Suprapubic skin (tissue), 4 donors: ENCODE measurements around the gene DNAH1. TPM values are rescaled to one million over a fixed set of nuclear protein-coding genes. Genes with fewer than 3 reads are reported as not detected.

Experiments
- DNase-seq, 2 donors: peaks; one replicate each; pipeline ENCODE4 v3.0.0-alpha.2; 2019; ENCODE audit warnings: low spot score in 2 of 2
- H3K27ac ChIP-seq: fragments of 200-600 bp; sonication (generic); one replicate; pipeline ENCODE4 v1.5.1; 2019
- H3K27me3 ChIP-seq: fragments of 200-600 bp; sonication (generic); one replicate; pipeline ENCODE4 v1.5.1; 2019
- H3K36me3 ChIP-seq: fragments of 200-600 bp; sonication (generic); one replicate; pipeline ENCODE4 v1.5.1; 2019
- H3K4me1 ChIP-seq: fragments of 200-600 bp; sonication (generic); one replicate; pipeline ENCODE4 v1.5.1; 2019
- H3K4me3 ChIP-seq: fragments of 200-600 bp; sonication (generic); one replicate; pipeline ENCODE4 v1.5.1; 2019; ENCODE audit warnings: mild to moderate bottlenecking
- H3K9me3 ChIP-seq: fragments of 200-600 bp; sonication (generic); one replicate; pipeline ENCODE4 v1.5.1; 2019
- EP300 ChIP-seq: sonication (generic); formaldehyde crosslinking; IDR thresholded peaks from one replicate; pipeline ENCODE4 v1.6.1; 2017; ENCODE audit warnings: antibody characterized with exemption
- POLR2A ChIP-seq, 2 donors: fragments of 450-650 bp; IDR thresholded peaks; one replicate each; pipeline ENCODE4 v1.6.1; 2017; ENCODE audit warnings: antibody characterized with exemption in 2 of 2, mild to moderate bottlenecking in 2 of 2, moderate library complexity in 2 of 2
- POLR2AphosphoS5 ChIP-seq, 3 donors: sonication (generic); formaldehyde crosslinking; IDR thresholded peaks; one replicate each; pipeline ENCODE4 v1.6.1; 2017; ENCODE audit warnings: antibody characterized with exemption in 3 of 3
- WGBS: methylation state at CpG from one replicate; pipeline ENCODE4 v1.1.5; 2018; 5-methylcytosine and 5-hydroxymethylcytosine counted together
- total RNA-seq, 4 donors: library from RNA; depleted of rRNA; stranded (reverse); fragments of >200 nt; gene quantifications; one replicate each; pipeline ENCODE4 v1.1.0, GENCODE V29; 2016
- TF ChIP-seq, protein P1 (sequence below), 2 donors: fragments of 200-600 bp in 1 of 2; fragments of 450-650 bp in 1 of 2; sonication (generic) in 1 of 2; IDR thresholded peaks; one replicate each; pipeline ENCODE4 v1.5.1; 2016 to 2019; ENCODE audit warnings: antibody characterized with exemption in 2 of 2, mild to moderate bottlenecking in 1 of 2, moderate library complexity in 1 of 2

Gene DNAH1
- total RNA-seq, 4 donors from 2014 or later: 3.4 to 10.1 (median 7.7) TPM

DNA sequence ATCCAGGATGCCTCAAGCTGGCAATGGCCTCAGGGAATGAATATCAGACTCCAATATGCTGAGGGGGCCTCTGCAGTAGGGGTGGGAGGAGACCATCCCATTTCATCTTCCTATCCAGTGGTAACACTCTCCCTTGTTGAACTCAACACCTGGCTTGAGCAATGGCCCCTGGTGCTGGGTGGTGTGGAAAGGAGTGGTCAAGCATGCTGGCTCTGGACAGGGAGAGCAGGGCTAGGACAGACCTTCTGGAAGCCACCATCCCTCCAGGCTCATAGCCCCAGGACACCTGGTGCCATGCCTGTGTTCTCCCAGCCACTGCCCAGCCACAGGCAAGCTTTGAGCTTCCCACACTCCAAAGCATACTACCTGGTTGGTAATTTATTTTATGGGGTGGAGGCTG, 9.6 kb downstream of the DNAH1 start:
- H3K9me3 ChIP-seq: no peaks in the 10 kb centered on the region
- H3K27me3 ChIP-seq: no peaks in the 10 kb centered on the region
- H3K4me1 ChIP-seq: no peaks in the 10 kb centered on the region
- DNase-seq: no peak
- TF ChIP-seq POLR2A (IDR thresholded peaks at IDR 0.05) (no peak), POLR2AphosphoS5 (IDR thresholded peaks at IDR 0.05) (no peak), EP300 (no peak)
- TF ChIP-seq, protein P1, sequence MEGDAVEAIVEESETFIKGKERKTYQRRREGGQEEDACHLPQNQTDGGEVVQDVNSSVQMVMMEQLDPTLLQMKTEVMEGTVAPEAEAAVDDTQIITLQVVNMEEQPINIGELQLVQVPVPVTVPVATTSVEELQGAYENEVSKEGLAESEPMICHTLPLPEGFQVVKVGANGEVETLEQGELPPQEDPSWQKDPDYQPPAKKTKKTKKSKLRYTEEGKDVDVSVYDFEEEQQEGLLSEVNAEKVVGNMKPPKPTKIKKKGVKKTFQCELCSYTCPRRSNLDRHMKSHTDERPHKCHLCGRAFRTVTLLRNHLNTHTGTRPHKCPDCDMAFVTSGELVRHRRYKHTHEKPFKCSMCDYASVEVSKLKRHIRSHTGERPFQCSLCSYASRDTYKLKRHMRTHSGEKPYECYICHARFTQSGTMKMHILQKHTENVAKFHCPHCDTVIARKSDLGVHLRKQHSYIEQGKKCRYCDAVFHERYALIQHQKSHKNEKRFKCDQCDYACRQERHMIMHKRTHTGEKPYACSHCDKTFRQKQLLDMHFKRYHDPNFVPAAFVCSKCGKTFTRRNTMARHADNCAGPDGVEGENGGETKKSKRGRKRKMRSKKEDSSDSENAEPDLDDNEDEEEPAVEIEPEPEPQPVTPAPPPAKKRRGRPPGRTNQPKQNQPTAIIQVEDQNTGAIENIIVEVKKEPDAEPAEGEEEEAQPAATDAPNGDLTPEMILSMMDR (IDR thresholded peaks at IDR 0.05): no peak
- no peak overlapping the region for H3K27ac ChIP-seq
- H3K4me3 ChIP-seq: no peak overlapping the region
- peaks cover 4% of the 10 kb centered on the region for H3K36me3 ChIP-seq

DNA sequence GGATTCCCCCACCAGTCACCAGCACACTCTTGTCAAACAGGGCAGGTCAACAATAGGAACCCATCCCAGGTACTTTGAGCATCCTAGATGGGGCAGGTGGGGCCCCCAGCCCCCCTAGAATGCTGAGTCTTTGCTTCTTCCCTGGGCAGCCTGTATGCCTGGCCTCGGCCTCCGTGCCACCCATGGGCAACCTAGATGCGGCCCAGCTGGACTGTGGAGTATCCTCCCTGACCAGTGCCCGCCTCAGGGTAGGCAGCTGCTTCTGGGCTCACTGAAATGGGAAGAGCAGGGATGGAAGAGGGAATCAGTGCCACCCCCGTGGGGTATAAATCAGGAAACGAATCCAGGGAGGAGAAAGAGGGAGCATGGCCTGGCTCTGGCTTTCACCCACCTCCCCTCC, 10.9 kb downstream of the DNAH1 start:
- WGBS: 95% methylated on average over 2 of the region's 6 CpGs

DNA sequence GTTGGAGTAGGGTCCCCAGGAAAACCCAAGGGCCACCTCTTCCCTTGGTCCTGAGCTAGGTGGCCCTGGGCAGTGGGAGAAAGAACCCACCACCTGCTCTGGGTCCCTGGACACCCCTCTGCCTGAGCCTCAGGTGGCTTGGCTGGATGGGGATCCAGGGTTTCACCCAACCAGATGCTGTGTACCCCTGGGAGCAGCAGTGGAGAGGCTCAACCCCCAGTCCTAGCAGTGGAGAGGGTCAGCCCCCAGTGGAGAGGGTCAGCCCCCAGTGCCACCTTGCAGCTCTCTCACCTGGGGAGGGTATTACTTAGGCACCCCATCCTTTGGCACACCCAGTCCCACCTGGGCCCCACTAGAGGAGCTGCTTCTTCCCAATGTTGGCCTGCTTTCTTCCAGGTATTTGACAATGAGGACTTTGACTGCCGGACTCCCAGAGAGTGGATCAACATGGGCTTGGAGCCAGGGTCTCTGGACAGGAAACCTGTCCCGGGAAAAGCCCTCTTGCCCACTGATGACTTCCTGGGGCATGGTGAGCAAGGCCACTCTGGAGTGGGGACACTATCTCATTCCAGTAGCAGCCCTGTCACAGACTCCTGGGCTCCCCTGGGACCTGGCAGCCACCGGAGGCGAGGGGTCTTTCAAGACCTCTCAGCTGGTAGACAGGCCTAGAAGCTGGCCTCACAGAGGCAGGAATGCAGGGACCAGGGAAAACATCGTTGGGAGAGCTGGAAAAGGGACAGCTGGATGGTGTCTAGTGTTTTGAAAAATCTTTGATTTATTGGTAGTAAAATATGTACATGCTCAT, 11.6 kb downstream of the DNAH1 start:
- TF ChIP-seq, protein P1 (IDR thresholded peaks at IDR 0.05): no peak
- TF ChIP-seq POLR2AphosphoS5 (IDR thresholded peaks at IDR 0.05) (no peak), POLR2A (IDR thresholded peaks at IDR 0.05) (no peak), EP300 (no peak)
- no peak overlapping the region for H3K27ac ChIP-seq
- H3K36me3 ChIP-seq: peaks cover 11% of the 10 kb centered on the region
- 65% methylated on average over 4 of the region's 5 CpGs for WGBS
- no peak overlapping the region for H3K4me3 ChIP-seq
- DNase-seq: no peak
- H3K4me1 ChIP-seq: no peaks in the 10 kb centered on the region
- no peaks in the 10 kb centered on the region for H3K9me3 ChIP-seq
- no peaks in the 10 kb centered on the region for H3K27me3 ChIP-seq

More for the DNA sequence above, 10.9 kb downstream of the DNAH1 start:
- H3K4me1 ChIP-seq: no peaks in the 10 kb centered on the region
- no peak overlapping the region for H3K4me3 ChIP-seq
- no peaks in the 10 kb centered on the region for H3K9me3 ChIP-seq
- no peak for DNase-seq
- peaks cover 6% of the 10 kb centered on the region for H3K36me3 ChIP-seq
- no peak overlapping the region for H3K27ac ChIP-seq
- H3K27me3 ChIP-seq: no peaks in the 10 kb centered on the region
- TF ChIP-seq POLR2A (IDR thresholded peaks at IDR 0.05) (no peak), EP300 (no peak), POLR2AphosphoS5 (IDR thresholded peaks at IDR 0.05) (no peak)
- TF ChIP-seq, protein P1 (IDR thresholded peaks at IDR 0.05): no peak

DNA sequence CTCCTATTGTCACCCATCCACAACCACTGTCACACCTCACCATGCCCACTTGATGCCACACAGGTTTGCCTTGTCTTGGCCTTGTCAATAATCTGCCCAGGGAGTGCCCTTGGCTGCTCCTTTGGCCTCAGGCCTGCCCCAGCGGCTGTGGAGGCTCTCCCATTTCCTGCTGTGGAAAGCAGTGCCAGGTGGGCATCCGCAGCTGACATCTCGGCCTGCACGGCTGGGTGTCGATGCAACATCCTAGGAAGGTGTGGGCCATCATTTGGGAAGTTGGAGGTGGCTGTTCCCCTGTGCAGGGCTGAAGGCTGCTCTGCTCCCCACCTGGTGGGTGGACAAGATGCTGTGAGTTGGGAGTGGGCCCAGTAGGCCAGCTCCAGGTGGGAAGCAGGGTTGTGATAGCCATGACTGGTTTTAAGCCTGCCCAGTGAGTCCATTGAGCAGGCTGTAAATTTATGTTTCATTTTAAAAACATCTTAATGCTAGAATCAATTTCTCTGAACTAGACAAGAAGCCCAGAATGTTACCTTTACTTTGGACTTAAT, 12.5 kb downstream of the DNAH1 start:
- 87% methylated on average over 5 of the region's 5 CpGs for WGBS
- DNase-seq: no peak
- Histone ChIP-seq H3K27me3 (no peaks in the 10 kb centered on the region), H3K4me3 (no peak overlapping the region), H3K27ac (no peak overlapping the region), H3K4me1 (no peaks in the 10 kb centered on the region), H3K9me3 (no peaks in the 10 kb centered on the region), H3K36me3 (peaks cover 11% of the 10 kb centered on the region)
- no peak for TF ChIP-seq POLR2AphosphoS5 (IDR thresholded peaks at IDR 0.05)
- TF ChIP-seq, protein P1 (IDR thresholded peaks at IDR 0.05): no peak
- no peak for TF ChIP-seq POLR2A (IDR thresholded peaks at IDR 0.05)
- no peak for TF ChIP-seq EP300

DNA sequence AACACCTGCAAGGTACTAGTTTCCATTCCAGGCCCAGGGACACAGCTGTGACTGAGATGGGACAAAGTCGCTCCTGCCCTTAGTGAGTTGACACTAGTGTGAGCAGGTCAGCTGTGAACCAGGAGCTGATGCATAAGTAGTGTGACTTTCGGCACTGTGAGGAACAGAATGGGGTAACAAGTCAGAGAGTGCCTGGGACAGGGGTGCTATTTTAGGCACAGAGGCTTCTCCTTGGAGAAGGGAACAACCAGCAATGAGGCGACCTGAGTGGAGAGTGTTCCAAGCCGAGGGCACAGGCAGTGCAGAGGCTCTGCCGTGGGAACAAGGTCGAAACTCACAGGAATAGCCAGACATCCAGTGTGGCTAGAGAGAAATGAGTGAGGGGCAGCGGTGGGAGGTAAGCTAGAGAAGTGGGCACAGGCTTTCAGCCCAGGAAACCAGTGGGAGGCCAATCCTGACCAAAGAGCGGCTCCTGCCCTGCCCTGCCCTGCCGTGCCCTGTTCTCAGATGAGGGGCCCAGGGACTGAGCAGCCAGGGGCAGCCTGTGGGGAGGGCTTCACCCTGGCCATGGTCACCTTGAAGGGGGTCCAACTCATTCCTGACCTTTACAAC, 14.2 kb downstream of the DNAH1 start:
- 87% methylated on average over 9 of the region's 9 CpGs for WGBS
- Histone ChIP-seq H3K36me3 (peaks cover 11% of the 10 kb centered on the region), H3K4me1 (no peaks in the 10 kb centered on the region), H3K4me3 (no peak overlapping the region), H3K27ac (no peak overlapping the region), H3K27me3 (no peaks in the 10 kb centered on the region), H3K9me3 (no peaks in the 10 kb centered on the region)
- TF ChIP-seq, protein P1 (IDR thresholded peaks at IDR 0.05): no peak
- TF ChIP-seq EP300 (no peak), POLR2A (IDR thresholded peaks at IDR 0.05) (no peak), POLR2AphosphoS5 (IDR thresholded peaks at IDR 0.05) (no peak)
- DNase-seq: no peak
